ENCODE results near the gene CRMP1. TPM values are rescaled to one million over a fixed set of nuclear protein-coding genes. Genes with fewer than 3 reads are reported as not detected.

The CRMP1 gene
- total RNA-seq, 4 donors from 2014 or later, result 0.39 to 0.66 TPM; not detected in 2

GRCh38 chr4:5824635-5825034 is 68.3 kb downstream of the CRMP1 start:
- ATAC-seq (no peak), DNase-seq (no peak)
- in situ Hi-C loops (cut with MboI; ENCODE audit: low sequenced_read_pairs in 4 of 4) (loop anchor here in 2 of 4 donors (25.0 kb wide), 2 partner anchors 787 to 1337 kb away; no protein-coding TSS in a partner anchor), intact Hi-C loops (cut with DNase I; ENCODE audit: low total_unique reads) (no loop called here)
- TF ChIP-seq CTCF (IDR thresholded peaks at IDR 0.05 in 4 of 5, conservative IDR thresholded peaks at IDR 0.05 in 1 of 5), result no peak
- TF ChIP-seq POLR2A (IDR thresholded peaks at IDR 0.05), result no peak
- H3K36me3 ChIP-seq, result no peaks in the 10 kb centered on the region
- H3K9me3 ChIP-seq, result no peaks in the 10 kb centered on the region
- H3K27ac ChIP-seq, result no peak overlapping the region
- no peak overlapping the region for H3K4me3 ChIP-seq
- H3K27me3 ChIP-seq, result no peaks in the 10 kb centered on the region
- peaks cover 0 to 9% of the 10 kb centered on the region in 2 donors for H3K4me1 ChIP-seq

GRCh38 chr4:5824227-5824626 is 68.7 kb downstream of the CRMP1 start:
- no peak for DNase-seq
- ATAC-seq, result no peak
- Histone ChIP-seq H3K4me1 (peaks cover 0 to 9% of the 10 kb centered on the region in 2 donors), H3K9me3 (no peaks in the 10 kb centered on the region), H3K36me3 (no peaks in the 10 kb centered on the region), H3K27ac (no peak overlapping the region), H3K27me3 (no peaks in the 10 kb centered on the region), H3K4me3 (no peak overlapping the region)
- intact Hi-C loops (cut with DNase I; ENCODE audit: low total_unique reads), result no loop called here
- TF ChIP-seq CTCF (IDR thresholded peaks at IDR 0.05 in 4 of 5, conservative IDR thresholded peaks at IDR 0.05 in 1 of 5), result no peak
- no peak for TF ChIP-seq POLR2A (IDR thresholded peaks at IDR 0.05)
- in situ Hi-C loops (cut with MboI; ENCODE audit: low sequenced_read_pairs in 4 of 4), result loop anchor here in 2 of 4 donors (25.0 kb wide), 2 partner anchors 787 to 1337 kb away; no protein-coding TSS in a partner anchor

GRCh38 chr4:5823542-5824211 is 69.2 kb downstream of the CRMP1 start:
- no peak for TF ChIP-seq POLR2A (IDR thresholded peaks at IDR 0.05)
- TF ChIP-seq CTCF (IDR thresholded peaks at IDR 0.05 in 4 of 5, conservative IDR thresholded peaks at IDR 0.05 in 1 of 5), result no peak
- intact Hi-C loops (cut with DNase I; ENCODE audit: low total_unique reads), result no loop called here
- Histone ChIP-seq H3K27ac (no peak overlapping the region), H3K4me1 (peaks cover 0 to 9% of the 10 kb centered on the region in 2 donors), H3K9me3 (no peaks in the 10 kb centered on the region), H3K4me3 (no peak overlapping the region), H3K36me3 (no peaks in the 10 kb centered on the region), H3K27me3 (no peaks in the 10 kb centered on the region)
- DNase-seq (no peak), ATAC-seq (no peak)
- in situ Hi-C loops (cut with MboI; ENCODE audit: low sequenced_read_pairs in 4 of 4), result loop anchor here in 2 of 4 donors (25.0 kb wide), 2 partner anchors 786 to 1336 kb away; no protein-coding TSS in a partner anchor

GRCh38 chr4:5822619-5823018 is 70.3 kb downstream of the CRMP1 start:
- intact Hi-C loops (cut with DNase I; ENCODE audit: low total_unique reads), result no loop called here
- in situ Hi-C loops (cut with MboI; ENCODE audit: low sequenced_read_pairs in 4 of 4), result loop anchor here in 2 of 4 donors (25.0 kb wide), 2 partner anchors 785 to 1335 kb away; no protein-coding TSS in a partner anchor
- H3K36me3 ChIP-seq, result no peaks in the 10 kb centered on the region

More at GRCh38 chr4:5822619-5823018, 70.3 kb downstream of the CRMP1 start:
- no peak overlapping the region for H3K4me3 ChIP-seq
- no peaks in the 10 kb centered on the region for H3K9me3 ChIP-seq
- ATAC-seq, result no peak
- peaks cover 0 to 5% of the 10 kb centered on the region in 2 donors for H3K4me1 ChIP-seq
- no peak for DNase-seq
- H3K27me3 ChIP-seq, result no peaks in the 10 kb centered on the region
- no peak overlapping the region for H3K27ac ChIP-seq
- no peak for TF ChIP-seq POLR2A (IDR thresholded peaks at IDR 0.05)
- no peak for TF ChIP-seq CTCF (IDR thresholded peaks at IDR 0.05 in 4 of 5, conservative IDR thresholded peaks at IDR 0.05 in 1 of 5)

Measured in gastrocnemius medialis (tissue), 4 donors.